HG02588 (cell line): ENCODE results near the gene SMO.
"Not testable (repeated sequence)": the region's sequence is repeated elsewhere in the genome, so short reads cannot be mapped to it uniquely, and the experiment has no call there.

ENCODE experiments used
- ATAC-seq: cut with Tn5 transposase; IDR thresholded peaks from one replicate; pipeline ENCODE4 v1.9.1; 2021; ENCODE audit warnings: mild to moderate bottlenecking, moderate library complexity; ENCODE audit not compliant: unreplicated experiment

The SMO gene

GRCh38 chr7:129169171-129169671 lies 19.2 kb upstream of the SMO start:
- ATAC-seq = no peak

GRCh38 chr7:129169686-129170440 lies 18.6 kb upstream of the SMO start:
- no peak for ATAC-seq

- no peak for ATAC-seq
These were observed 17.9 kb upstream of the SMO start for GRCh38 chr7:129170441-129171021.

- ATAC-seq = not testable (repeated sequence)
These were observed 14.6 kb upstream of the SMO start for GRCh38 chr7:129173861-129174260.

- ATAC-seq = no peak
These were observed 11.3 kb upstream of the SMO start for GRCh38 chr7:129176916-129177710.

GRCh38 chr7:129184981-129185670 lies 3.3 kb upstream of the SMO start:
- ATAC-seq = no peak

- no peak for ATAC-seq
These were observed 1.6 kb upstream of the SMO start for GRCh38 chr7:129186749-129187260.

GRCh38 chr7:129187681-129188371 lies 607 bp upstream of the SMO start:
- no peak for ATAC-seq

- no peak for ATAC-seq
These were observed 643 bp downstream of the SMO start for GRCh38 chr7:129188892-129189660.

GRCh38 chr7:129189661-129190310 lies 1.4 kb downstream of the SMO start:
- no peak for ATAC-seq

GRCh38 chr7:129191272-129191671 lies 2.8 kb downstream of the SMO start:
- ATAC-seq = no peak

GRCh38 chr7:129193892-129194291 lies 5.5 kb downstream of the SMO start:
- no peak for ATAC-seq

GRCh38 chr7:129197771-129198170 lies 9.3 kb downstream of the SMO start:
- no peak for ATAC-seq

- no peak for ATAC-seq
These were observed 11.0 kb downstream of the SMO start for GRCh38 chr7:129199406-129199805.

- ATAC-seq = no peak
These were observed 13.8 kb downstream of the SMO start for GRCh38 chr7:129202058-129202777.

- ATAC-seq = no peak
These were observed 14.8 kb downstream of the SMO start for GRCh38 chr7:129203050-129203741.

GRCh38 chr7:129205126-129205818 lies 16.8 kb downstream of the SMO start:
- ATAC-seq = no peak
